Mesothelial cell of epicardium (in vitro differentiated cells): ENCODE results near the gene ISCA1. TPM values are rescaled to one million over a fixed set of nuclear protein-coding genes. Genes with fewer than 3 reads are reported as not detected.

Source experiments
- DNase-seq, 2 experiments: peaks; one replicate each; pipeline ENCODE4 v3.0.0; 2021; ENCODE audit warnings: low spot score in 2 of 2; ENCODE audit not compliant: unreplicated experiment in 2 of 2
- H3K27ac Mint-ChIP-seq: 2 replicates; pipeline ENCODE4 v1.8.0; 2021; ENCODE audit warnings: mixed read lengths
- H3K27me3 Mint-ChIP-seq: 2 replicates; pipeline ENCODE4 v1.8.0; 2021; ENCODE audit warnings: low read depth, mixed read lengths
- H3K36me3 Mint-ChIP-seq: 2 replicates; pipeline ENCODE4 v1.8.0; 2021; ENCODE audit warnings: mixed read lengths
- H3K4me1 Mint-ChIP-seq: 2 replicates; pipeline ENCODE4 v1.8.0; 2021; ENCODE audit warnings: mixed read lengths
- H3K4me3 Mint-ChIP-seq: 2 replicates; pipeline ENCODE4 v1.8.0; 2021; ENCODE audit warnings: mild to moderate bottlenecking, moderate library complexity, mixed read lengths
- H3K9me3 Mint-ChIP-seq: 2 replicates; pipeline ENCODE4 v1.8.0; 2021; ENCODE audit warnings: mixed read lengths
- total RNA-seq: library from RNA; stranded (reverse); gene quantifications from 3 replicates; pipeline ENCODE4 v1.2.1, GENCODE V29; 2021
- TF ChIP-seq, protein P1 (sequence below): fragments of 200-600 bp; sonication (generic); IDR thresholded peaks from one replicate; pipeline ENCODE4 v1.5.0; 2021; ENCODE audit warnings: antibody characterized with exemption; ENCODE audit not compliant: unreplicated experiment

ISCA1 gene
- total RNA-seq, 1 donor from 2014 or later, result 23.4 TPM

DNA sequence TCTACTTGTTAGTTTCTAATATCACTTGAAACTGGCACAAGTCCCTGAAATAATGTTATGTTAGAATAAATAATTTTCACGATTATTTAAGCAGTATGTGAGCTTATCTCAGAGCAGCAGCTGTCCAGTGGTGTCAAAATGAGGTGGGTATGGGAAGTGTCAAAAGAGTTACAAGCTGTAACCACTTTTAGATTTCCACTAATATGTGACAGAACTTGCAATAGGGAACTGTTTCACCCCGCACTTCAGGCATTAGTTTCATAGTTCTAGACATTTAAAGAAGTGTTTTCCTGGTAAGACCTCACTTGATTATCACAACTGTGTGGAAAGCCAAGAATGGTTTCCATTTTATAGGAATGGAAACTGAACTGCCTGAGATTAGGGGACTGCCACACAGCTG lies 2.9 kb upstream of the ISCA1 start:
- Mint-ChIP-seq H3K4me3 (no peak overlapping the region), H3K4me1 (peaks cover 9% of the 10 kb centered on the region)

DNA sequence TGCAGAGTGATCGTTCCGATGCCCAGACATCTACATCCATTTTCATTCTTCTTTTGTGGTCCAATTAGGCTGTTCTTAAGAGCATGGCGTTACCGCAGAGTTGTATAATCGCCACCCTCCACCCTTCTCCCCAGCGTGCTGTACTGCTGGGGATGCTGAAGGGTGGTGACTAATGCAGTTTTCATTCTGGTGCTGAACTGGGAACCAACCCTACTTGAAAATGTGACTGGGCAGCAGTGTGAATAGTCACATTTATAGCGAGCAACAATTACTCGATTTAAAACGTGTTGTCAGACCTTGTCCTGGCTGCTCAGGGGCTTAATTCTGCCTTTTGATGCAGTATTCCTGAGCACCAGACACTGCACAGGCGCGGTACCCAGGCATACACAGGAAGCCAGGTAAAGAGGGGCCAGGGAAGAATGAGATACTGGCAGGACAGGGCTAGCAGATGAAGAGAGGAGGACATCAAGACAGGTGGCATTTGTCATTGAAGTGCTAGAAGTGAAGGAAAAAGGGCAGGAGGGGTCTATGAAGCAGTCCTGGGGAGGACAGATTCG lies 719 bp upstream of the ISCA1 start:
- Mint-ChIP-seq H3K4me3 (peak overlapping the region; percentile 85), H3K36me3 (no peaks in the 10 kb centered on the region), H3K27me3 (no peaks in the 10 kb centered on the region), H3K27ac (peak overlapping the region; percentile 83), H3K9me3 (no peaks in the 10 kb centered on the region), H3K4me1 (peaks cover 21% of the 10 kb centered on the region)
- DNase-seq, result no peak
- TF ChIP-seq, protein P1, sequence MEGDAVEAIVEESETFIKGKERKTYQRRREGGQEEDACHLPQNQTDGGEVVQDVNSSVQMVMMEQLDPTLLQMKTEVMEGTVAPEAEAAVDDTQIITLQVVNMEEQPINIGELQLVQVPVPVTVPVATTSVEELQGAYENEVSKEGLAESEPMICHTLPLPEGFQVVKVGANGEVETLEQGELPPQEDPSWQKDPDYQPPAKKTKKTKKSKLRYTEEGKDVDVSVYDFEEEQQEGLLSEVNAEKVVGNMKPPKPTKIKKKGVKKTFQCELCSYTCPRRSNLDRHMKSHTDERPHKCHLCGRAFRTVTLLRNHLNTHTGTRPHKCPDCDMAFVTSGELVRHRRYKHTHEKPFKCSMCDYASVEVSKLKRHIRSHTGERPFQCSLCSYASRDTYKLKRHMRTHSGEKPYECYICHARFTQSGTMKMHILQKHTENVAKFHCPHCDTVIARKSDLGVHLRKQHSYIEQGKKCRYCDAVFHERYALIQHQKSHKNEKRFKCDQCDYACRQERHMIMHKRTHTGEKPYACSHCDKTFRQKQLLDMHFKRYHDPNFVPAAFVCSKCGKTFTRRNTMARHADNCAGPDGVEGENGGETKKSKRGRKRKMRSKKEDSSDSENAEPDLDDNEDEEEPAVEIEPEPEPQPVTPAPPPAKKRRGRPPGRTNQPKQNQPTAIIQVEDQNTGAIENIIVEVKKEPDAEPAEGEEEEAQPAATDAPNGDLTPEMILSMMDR, result no peak

More for the DNA sequence above, 2.9 kb upstream of the ISCA1 start:
- no peak for DNase-seq
- H3K27me3 Mint-ChIP-seq, result no peaks in the 10 kb centered on the region
- no peaks in the 10 kb centered on the region for H3K9me3 Mint-ChIP-seq
- TF ChIP-seq, protein P1, result no peak
- peaks cover 1% of the 10 kb centered on the region for H3K36me3 Mint-ChIP-seq
- H3K27ac Mint-ChIP-seq, result peak overlapping the region; percentile 6

DNA sequence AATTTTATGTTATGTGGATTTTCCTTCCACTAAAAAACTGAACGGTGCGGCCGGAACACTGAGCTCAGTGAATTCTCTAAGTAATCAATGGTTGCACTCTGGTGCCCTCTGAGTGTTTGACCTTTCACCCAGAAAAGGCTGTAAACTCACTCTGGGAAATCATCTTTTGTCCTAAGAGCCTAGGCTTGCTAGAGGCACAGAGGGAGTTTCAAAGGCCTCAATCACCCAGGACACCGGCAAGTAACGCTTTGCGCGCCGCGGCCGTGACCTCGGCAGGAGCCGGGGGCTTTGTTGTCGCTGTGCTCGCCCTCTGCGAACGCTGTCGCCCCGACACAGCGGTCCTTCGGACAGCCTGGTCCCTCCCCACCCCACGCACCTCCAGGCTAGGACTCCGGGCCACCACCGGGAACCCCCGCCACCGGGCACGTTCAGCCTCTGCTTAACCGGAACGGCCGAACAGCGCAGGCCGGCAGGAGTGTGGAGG lies 703 bp downstream of the ISCA1 start:
- no peaks in the 10 kb centered on the region for H3K9me3 Mint-ChIP-seq
- H3K36me3 Mint-ChIP-seq, result no peaks in the 10 kb centered on the region
- TF ChIP-seq, protein P1, result no peak
- peaks cover 25% of the 10 kb centered on the region for H3K4me1 Mint-ChIP-seq
- DNase-seq, result no peak
- peak overlapping the region; percentile 91 for H3K27ac Mint-ChIP-seq
- H3K27me3 Mint-ChIP-seq, result no peaks in the 10 kb centered on the region
- H3K4me3 Mint-ChIP-seq, result peak overlapping the region; percentile 85

DNA sequence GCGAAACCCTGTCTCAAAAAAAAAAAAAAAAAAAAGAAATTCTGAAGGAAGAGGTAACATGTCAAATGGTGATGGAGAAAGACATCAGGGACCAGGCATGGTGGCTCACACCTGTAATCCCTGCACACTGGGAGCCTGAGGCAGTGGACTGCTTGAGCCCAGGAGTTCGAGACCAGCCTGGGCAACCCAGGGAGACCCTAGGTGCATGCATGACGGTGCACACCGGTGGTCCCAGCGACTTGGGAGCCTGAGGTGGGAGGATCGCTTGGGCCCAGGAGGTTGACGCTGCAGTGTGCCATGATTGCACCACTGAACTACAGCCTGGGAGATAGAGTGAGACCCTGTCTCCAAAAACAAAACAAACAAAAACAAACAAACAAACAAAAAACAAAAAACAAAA lies 1.8 kb downstream of the ISCA1 start:
- H3K9me3 Mint-ChIP-seq, result no peaks in the 10 kb centered on the region
- no peaks in the 10 kb centered on the region for H3K27me3 Mint-ChIP-seq
- H3K4me1 Mint-ChIP-seq, result peaks cover 25% of the 10 kb centered on the region
- no peaks in the 10 kb centered on the region for H3K36me3 Mint-ChIP-seq
- DNase-seq, result no peak
- TF ChIP-seq, protein P1, result no peak
- H3K4me3 Mint-ChIP-seq, result peak overlapping the region; percentile 85
- no peak overlapping the region for H3K27ac Mint-ChIP-seq

DNA sequence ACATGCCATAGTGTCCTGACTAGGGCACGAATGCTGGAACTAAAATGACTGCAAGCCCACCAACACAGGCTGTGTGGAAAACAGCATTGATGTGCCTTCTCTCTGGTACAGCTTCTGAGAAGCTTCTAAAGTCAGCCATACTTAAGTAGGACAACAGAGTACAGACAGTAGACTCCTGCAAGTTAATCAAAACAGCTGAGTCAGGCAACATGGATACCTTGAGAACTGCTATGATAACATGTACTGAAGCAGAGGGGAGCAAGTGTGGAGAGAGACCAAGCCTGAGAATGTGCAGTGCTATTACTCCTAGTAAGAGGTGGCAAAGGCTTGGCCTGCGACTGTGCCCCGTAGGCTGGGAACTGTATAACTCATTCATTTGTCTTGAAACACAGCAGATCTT lies 2.5 kb downstream of the ISCA1 start:
- no peak overlapping the region for H3K27ac Mint-ChIP-seq
- peaks cover 25% of the 10 kb centered on the region for H3K4me1 Mint-ChIP-seq
- H3K36me3 Mint-ChIP-seq, result no peaks in the 10 kb centered on the region
- no peak for DNase-seq
- no peaks in the 10 kb centered on the region for H3K9me3 Mint-ChIP-seq
- H3K4me3 Mint-ChIP-seq, result peak overlapping the region; percentile 38
- TF ChIP-seq, protein P1, result no peak
- H3K27me3 Mint-ChIP-seq, result no peaks in the 10 kb centered on the region

DNA sequence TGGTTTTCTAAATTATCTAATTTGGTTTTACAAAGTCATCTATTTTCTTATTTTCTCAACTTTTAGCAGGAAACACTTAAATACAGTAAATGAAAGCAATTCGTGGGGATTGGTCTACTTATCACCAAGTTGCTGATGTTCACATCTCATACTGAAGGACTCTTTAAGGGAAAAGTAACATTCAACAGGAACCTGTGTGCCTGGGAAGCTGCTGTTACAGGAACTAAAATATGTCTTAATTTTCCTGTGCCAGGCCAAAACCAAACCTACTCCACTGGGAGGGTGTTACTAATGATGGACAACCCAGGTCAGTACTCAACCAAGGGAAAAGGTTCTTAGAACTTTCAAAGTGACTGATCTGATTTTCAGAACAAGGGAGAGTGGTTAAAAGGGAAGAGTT lies 5.3 kb downstream of the ISCA1 start:
- no peak for DNase-seq
- peak overlapping the region; percentile 43 for H3K27ac Mint-ChIP-seq
- TF ChIP-seq, protein P1, result no peak
- H3K4me3 Mint-ChIP-seq, result no peak overlapping the region
- peaks cover 11% of the 10 kb centered on the region for H3K36me3 Mint-ChIP-seq
- no peaks in the 10 kb centered on the region for H3K27me3 Mint-ChIP-seq
- H3K4me1 Mint-ChIP-seq, result peaks cover 25% of the 10 kb centered on the region
- no peaks in the 10 kb centered on the region for H3K9me3 Mint-ChIP-seq
